ENCODE data around the gene OR11G2.
"Not testable (repeated sequence)": the region's sequence is repeated elsewhere in the genome, so short reads cannot be mapped to it uniquely, and the experiment has no call there.

Gene OR11G2, protein sequence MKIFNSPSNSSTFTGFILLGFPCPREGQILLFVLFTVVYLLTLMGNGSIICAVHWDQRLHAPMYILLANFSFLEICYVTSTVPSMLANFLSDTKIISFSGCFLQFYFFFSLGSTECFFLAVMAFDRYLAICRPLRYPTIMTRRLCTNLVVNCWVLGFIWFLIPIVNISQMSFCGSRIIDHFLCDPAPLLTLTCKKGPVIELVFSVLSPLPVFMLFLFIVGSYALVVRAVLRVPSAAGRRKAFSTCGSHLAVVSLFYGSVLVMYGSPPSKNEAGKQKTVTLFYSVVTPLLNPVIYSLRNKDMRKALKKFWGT

DNA sequence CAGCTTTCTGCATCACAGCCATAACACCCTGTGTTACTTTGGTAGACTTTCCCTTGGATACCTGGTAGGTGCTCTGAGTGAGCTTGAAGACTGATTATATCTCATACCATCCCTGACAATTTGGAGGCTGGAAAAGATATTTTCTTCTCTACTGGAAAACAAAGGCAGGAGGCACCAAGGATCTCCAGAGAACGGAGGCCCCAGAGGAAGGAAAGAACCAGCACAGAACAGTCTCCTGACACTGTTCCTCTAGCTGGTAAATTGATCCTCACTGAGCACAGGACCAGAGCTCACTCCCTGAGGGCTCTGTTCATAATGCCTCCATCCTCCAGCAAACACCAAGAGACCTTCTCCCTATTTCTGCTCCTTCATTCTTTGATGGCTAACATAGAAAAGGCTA, at the start of gene OR11G2:
OR11G2 (plus strand) TSS at position 301 of the 400 bp plus-strand sequence. CDS start 6,542 bp downstream, outside the sequence.
- ChIA-PET POLR2A (no interaction called here), CTCF (no interaction called here)
- TF ChIP-seq L3MBTL2 (conservative IDR thresholded peaks at IDR 0.05) (no peak), ARNT (IDR thresholded peaks at IDR 0.05) (no peak), ELF4 (IDR thresholded peaks at IDR 0.05) (no peak), SUZ12 (IDR thresholded peaks at IDR 0.05) (no peak), ZNF384 (IDR thresholded peaks at IDR 0.05) (no peak), HDGF (IDR thresholded peaks at IDR 0.05; ENCODE audit: borderline replicate concordance) (no peak), LEF1 (IDR thresholded peaks at IDR 0.05; ENCODE audit: borderline replicate concordance) (no peak), BHLHE40 (IDR thresholded peaks at IDR 0.05; ENCODE audit: borderline replicate concordance) (no peak), NFRKB (IDR thresholded peaks at IDR 0.05) (no peak), FOXK2 (IDR thresholded peaks at IDR 0.05) (no peak), SP1 (IDR thresholded peaks at IDR 0.05) (no peak)
- DNase-seq (ENCODE audit: extremely low spot score) = no peak

DNA sequence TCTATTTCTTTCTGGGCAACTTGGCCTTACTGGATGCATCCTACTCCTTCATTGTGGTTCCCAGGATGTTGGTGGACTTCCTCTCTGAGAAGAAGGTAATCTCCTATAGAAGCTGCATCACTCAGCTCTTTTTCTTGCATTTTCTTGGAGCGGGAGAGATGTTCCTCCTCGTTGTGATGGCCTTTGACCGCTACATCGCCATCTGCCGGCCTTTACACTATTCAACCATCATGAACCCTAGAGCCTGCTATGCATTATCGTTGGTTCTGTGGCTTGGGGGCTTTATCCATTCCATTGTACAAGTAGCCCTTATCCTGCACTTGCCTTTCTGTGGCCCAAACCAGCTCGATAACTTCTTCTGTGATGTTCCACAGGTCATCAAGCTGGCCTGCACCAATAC, 46.8 kb upstream of the OR11G2 start:
- TF ChIP-seq ARNT (IDR thresholded peaks at IDR 0.05) (no peak), NFRKB (IDR thresholded peaks at IDR 0.05) (no peak), BHLHE40 (IDR thresholded peaks at IDR 0.05; ENCODE audit: borderline replicate concordance) (no peak), FOXK2 (IDR thresholded peaks at IDR 0.05) (no peak), FOXM1 (IDR thresholded peaks at IDR 0.05; ENCODE audit: borderline replicate concordance) (no peak), SUZ12 (IDR thresholded peaks at IDR 0.05) (no peak), CTBP1 (IDR thresholded peaks at IDR 0.05; ENCODE audit: borderline replicate concordance) (no peak), TARDBP (IDR thresholded peaks at IDR 0.05) (no peak), SP1 (IDR thresholded peaks at IDR 0.05) (no peak), LEF1 (IDR thresholded peaks at IDR 0.05; ENCODE audit: borderline replicate concordance) (no peak), ELF4 (IDR thresholded peaks at IDR 0.05) (no peak), ZNF384 (IDR thresholded peaks at IDR 0.05) (no peak), HDGF (IDR thresholded peaks at IDR 0.05; ENCODE audit: borderline replicate concordance) (no peak), L3MBTL2 (conservative IDR thresholded peaks at IDR 0.05) (no peak), FOXA1 (IDR thresholded peaks at IDR 0.05) (no peak)
- TF ChIP-seq, protein P1, sequence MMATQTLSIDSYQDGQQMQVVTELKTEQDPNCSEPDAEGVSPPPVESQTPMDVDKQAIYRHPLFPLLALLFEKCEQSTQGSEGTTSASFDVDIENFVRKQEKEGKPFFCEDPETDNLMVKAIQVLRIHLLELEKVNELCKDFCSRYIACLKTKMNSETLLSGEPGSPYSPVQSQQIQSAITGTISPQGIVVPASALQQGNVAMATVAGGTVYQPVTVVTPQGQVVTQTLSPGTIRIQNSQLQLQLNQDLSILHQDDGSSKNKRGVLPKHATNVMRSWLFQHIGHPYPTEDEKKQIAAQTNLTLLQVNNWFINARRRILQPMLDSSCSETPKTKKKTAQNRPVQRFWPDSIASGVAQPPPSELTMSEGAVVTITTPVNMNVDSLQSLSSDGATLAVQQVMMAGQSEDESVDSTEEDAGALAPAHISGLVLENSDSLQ (IDR thresholded peaks at IDR 0.05) = no peak
- POLR2A ChIA-PET = no interaction called here
- CTCF ChIA-PET = no interaction called here
- DNase-seq (ENCODE audit: extremely low spot score) = peak; percentile 14

DNA sequence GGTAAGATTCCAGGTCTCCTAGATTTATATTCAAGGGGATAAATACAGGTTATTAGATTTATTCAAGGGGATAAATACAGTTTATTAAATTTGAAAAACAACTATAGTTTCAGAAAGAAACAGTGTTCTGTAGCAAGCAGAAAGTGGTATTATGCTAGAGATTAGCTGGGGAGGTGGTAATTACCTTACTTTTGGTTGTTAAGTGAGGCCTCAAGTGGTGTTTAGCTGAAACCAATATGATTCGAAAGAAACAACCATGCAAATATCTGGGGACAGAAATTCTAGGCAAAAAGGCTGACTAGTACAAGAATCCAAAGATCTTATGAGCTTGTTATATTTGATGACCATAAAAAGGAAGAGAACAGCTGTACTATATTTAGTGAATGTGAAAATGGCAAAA, 45.9 kb upstream of the OR11G2 start:
- no peak for TF ChIP-seq SUZ12 (IDR thresholded peaks at IDR 0.05)
- TF ChIP-seq FOXM1 (IDR thresholded peaks at IDR 0.05; ENCODE audit: borderline replicate concordance) = no peak
- TF ChIP-seq ARNT (IDR thresholded peaks at IDR 0.05) = no peak
- no peak for TF ChIP-seq BHLHE40 (IDR thresholded peaks at IDR 0.05; ENCODE audit: borderline replicate concordance)
- no peak for TF ChIP-seq ZNF384 (IDR thresholded peaks at IDR 0.05)
- TF ChIP-seq NFRKB (IDR thresholded peaks at IDR 0.05) = no peak
- TF ChIP-seq HDGF (IDR thresholded peaks at IDR 0.05; ENCODE audit: borderline replicate concordance) = no peak
- TF ChIP-seq, protein P1 (IDR thresholded peaks at IDR 0.05) = no peak
- TF ChIP-seq FOXK2 (IDR thresholded peaks at IDR 0.05) = no peak
- TF ChIP-seq SP1 (IDR thresholded peaks at IDR 0.05) = no peak
- TF ChIP-seq LEF1 (IDR thresholded peaks at IDR 0.05; ENCODE audit: borderline replicate concordance) = no peak
- TF ChIP-seq ELF4 (IDR thresholded peaks at IDR 0.05) = no peak
- TF ChIP-seq TARDBP (IDR thresholded peaks at IDR 0.05) = no peak
- TF ChIP-seq L3MBTL2 (conservative IDR thresholded peaks at IDR 0.05) = no peak
- TF ChIP-seq CTBP1 (IDR thresholded peaks at IDR 0.05; ENCODE audit: borderline replicate concordance) = no peak
- TF ChIP-seq FOXA1 (IDR thresholded peaks at IDR 0.05) = no peak
- ChIA-PET CTCF (no interaction called here), POLR2A (no interaction called here)
- DNase-seq (ENCODE audit: extremely low spot score) = no peak

DNA sequence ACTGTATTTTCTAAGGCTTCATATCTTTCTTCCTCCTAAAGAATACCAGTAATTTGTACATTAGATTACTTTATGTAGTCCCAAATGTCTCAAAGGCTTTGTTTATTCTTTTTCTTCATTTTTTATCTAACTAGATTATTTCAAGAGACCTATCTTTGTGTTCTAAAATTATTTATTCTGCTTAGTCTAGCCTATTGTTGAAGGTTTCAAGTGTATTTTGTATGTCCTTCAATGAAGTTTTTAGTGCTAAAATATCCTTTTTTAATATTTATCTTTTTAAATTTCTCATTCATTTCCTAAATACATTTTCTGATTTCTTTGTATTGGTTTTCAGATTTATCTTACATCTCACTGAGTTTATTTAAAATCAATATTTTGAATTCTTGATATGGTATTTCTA, 26.2 kb upstream of the OR11G2 start:
- ChIA-PET POLR2A (no interaction called here), CTCF (no interaction called here)
- TF ChIP-seq ELF4 (IDR thresholded peaks at IDR 0.05) (no peak), FOXM1 (IDR thresholded peaks at IDR 0.05; ENCODE audit: borderline replicate concordance) (no peak)
- DNase-seq (ENCODE audit: extremely low spot score) = no peak

DNA sequence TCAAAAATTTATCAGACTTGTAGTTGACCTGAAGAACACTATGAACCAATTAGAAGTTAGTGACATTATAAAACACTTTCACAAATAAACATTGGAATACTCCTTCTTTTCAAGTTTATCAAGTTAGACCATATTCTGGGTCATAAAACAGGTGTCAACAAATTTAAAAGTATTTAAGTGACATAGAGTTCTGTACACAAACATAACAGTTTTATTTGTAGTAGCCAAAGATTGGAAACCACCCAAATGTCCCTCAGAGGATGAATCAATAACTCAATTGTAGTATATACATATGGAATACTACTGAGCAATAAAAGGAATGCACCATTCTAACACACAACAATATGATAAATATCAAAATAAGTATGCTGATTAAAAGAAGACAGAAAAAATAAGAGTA, 23.6 kb upstream of the OR11G2 start:
- DNase-seq (ENCODE audit: extremely low spot score) = no peak
- CTCF ChIA-PET = no interaction called here
- TF ChIP-seq L3MBTL2 (conservative IDR thresholded peaks at IDR 0.05) = no peak
- POLR2A ChIA-PET = no interaction called here

DNA sequence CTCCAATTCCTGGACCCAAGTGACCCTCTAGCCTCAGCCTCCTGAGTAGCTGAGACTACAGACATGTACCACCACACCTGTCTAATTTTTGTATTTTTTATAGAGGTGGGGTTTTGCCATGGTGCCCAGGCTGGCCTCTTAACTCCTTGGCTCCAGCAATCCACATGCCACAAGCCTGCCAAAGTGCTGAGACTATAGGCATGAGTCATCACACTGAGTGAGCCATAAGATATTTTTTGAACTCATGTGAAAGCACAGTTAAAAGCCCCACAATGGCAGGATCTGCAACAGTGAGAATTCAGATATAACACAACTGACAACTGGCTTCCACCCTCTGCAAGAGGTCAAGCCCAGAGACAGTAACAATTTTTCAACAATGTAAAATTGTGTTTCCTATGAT, 20.8 kb upstream of the OR11G2 start:
- DNase-seq (ENCODE audit: extremely low spot score); CTCF ChIA-PET; POLR2A ChIA-PET: not testable (repeated sequence)

DNA sequence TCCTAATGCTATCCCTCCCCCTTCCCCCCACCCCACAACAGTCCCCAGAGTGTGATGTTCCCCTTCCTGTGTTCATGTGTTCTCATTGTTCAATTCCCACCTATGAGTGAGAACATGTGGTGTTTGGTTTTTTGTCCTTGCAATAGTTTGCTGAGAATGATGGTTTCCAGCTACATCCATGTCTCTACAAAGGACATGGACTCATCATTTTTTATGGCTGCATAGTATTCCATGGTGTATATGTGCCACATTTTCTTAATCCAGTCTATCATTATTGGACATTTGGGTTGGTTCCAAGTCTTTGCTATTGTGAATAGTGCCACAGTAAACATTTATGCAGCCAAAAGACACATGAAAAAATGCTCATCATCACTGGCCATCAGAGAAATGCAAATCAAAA, 16.5 kb upstream of the OR11G2 start:
- POLR2A ChIA-PET = not testable (repeated sequence)

DNA sequence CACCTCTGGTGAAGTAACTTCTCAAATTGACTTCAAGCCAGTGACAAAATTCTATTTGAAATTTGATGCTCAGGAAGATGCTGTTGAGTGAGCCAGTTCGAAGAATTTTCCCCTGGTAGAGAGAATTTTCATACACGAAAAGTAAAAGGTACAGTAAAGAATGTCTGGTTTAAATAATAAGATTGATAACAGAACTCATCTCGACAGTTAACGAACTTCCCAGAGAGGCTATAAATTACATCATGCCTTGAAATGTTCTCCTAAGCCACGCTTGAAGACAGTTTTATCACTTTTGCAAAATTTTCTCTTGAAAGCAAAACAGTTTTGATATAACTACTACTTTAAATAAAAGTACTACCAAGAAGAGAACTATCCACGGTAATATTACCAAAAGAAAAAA, 14.4 kb upstream of the OR11G2 start:
- POLR2A ChIA-PET = no interaction called here
- no peak for DNase-seq (ENCODE audit: extremely low spot score)
- TF ChIP-seq L3MBTL2 (conservative IDR thresholded peaks at IDR 0.05) = no peak
- TF ChIP-seq FOXA1 (IDR thresholded peaks at IDR 0.05) = no peak
- no peak for TF ChIP-seq BHLHE40 (IDR thresholded peaks at IDR 0.05; ENCODE audit: borderline replicate concordance)
- no peak for TF ChIP-seq ELF4 (IDR thresholded peaks at IDR 0.05)
- no peak for TF ChIP-seq FOXK2 (IDR thresholded peaks at IDR 0.05)
- no peak for TF ChIP-seq SP1 (IDR thresholded peaks at IDR 0.05)
- no peak for TF ChIP-seq ARNT (IDR thresholded peaks at IDR 0.05)
- TF ChIP-seq HDGF (IDR thresholded peaks at IDR 0.05; ENCODE audit: borderline replicate concordance) = no peak
- TF ChIP-seq TARDBP (IDR thresholded peaks at IDR 0.05) = no peak
- no peak for TF ChIP-seq CTBP1 (IDR thresholded peaks at IDR 0.05; ENCODE audit: borderline replicate concordance)
- no peak for TF ChIP-seq SUZ12 (IDR thresholded peaks at IDR 0.05)
- TF ChIP-seq LEF1 (IDR thresholded peaks at IDR 0.05; ENCODE audit: borderline replicate concordance) = no peak
- TF ChIP-seq, protein P1 (IDR thresholded peaks at IDR 0.05) = no peak
- TF ChIP-seq FOXM1 (IDR thresholded peaks at IDR 0.05; ENCODE audit: borderline replicate concordance) = no peak
- TF ChIP-seq ZNF384 (IDR thresholded peaks at IDR 0.05) = no peak
- TF ChIP-seq NFRKB (IDR thresholded peaks at IDR 0.05) = no peak
- CTCF ChIA-PET = interaction anchor here (0.6 kb wide), 1 partner anchor 199 kb away, joined by 4 read pairs; no protein-coding TSS in a partner anchor

More for the DNA sequence above, 16.5 kb upstream of the OR11G2 start:
- CTCF ChIA-PET; DNase-seq (ENCODE audit: extremely low spot score): not testable (repeated sequence)

All from HEK293T (cell line).